ENCODE measurements around the gene P2RX2. TPM values are rescaled to one million over a fixed set of nuclear protein-coding genes. Genes with fewer than 3 reads are reported as not detected.

P2RX2 gene
- total and polyA plus RNA-seq, 2 of the 4 experiments (the other 2 are of a cell fraction), result not detected

DNA sequence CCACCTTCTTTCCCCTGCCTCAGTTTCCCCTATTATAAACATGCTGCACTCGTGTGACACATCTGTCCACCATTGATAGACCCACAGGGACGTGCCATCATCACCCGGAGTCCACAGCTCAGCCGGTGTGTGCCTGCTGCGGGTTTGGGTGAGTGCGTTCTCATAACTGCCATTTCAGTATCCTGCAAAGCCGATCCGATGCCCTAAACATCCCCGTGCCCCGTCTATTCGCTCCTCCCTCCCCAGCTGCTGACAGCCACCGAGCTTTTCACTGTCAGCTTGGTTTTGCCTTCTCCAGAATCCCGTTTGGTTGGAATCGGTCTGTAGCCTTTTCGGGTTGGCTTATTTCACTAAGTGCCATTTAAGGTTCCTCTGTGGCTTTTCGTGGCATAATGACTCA, 12.1 kb upstream of the P2RX2 start:
- no peak overlapping the region for H3K23ac ChIP-seq (ENCODE audit: low read depth, low read length)
- no peak overlapping the region for H2AFZ ChIP-seq (replicated peaks; ENCODE audit: low read length, poor library complexity)
- no peak overlapping the region for H2BK5ac ChIP-seq (ENCODE audit: low read depth, low read length, poor library complexity, severe bottlenecking)
- H3K9me3 ChIP-seq (ENCODE audit: control insufficient read depth, insufficient read depth, low read length), result peaks cover under 1% of the 10 kb centered on the region; the same call in 1 of the 2 replicates
- ChIA-PET POLR2A (ENCODE audit: unreplicated experiment) (no interaction called here), CTCF (no interaction called here)
- DNase-seq (no peak), ATAC-seq (ENCODE audit: low read depth) (no peak)
- H3K4ac ChIP-seq (ENCODE audit: low read depth, low read length), result no peak overlapping the region
- H2BK15ac ChIP-seq (ENCODE audit: low read depth, low read length), result no peak overlapping the region
- WGBS, 2 experiments (ENCODE audit: extremely low coverage in 2 of 2, insufficient read length in 1 of 2), result 62% methylated on average over 9 of the region's 16 CpGs; no CpG with 5 or more reads in 1 of the 2 experiments
- intact Hi-C loops (cut with micrococcal nuclease), result no loop called here
- H3K4me3 ChIP-seq (ENCODE audit: insufficient read depth, low read depth, low read length), result no peak overlapping the region
- no peak overlapping the region for H4K5ac ChIP-seq (ENCODE audit: low read depth, low read length)
- H3K56ac ChIP-seq (ENCODE audit: extremely low read depth, insufficient read depth, low read length), result no peak overlapping the region
- no peak overlapping the region for H2AK9ac ChIP-seq (replicated peaks; ENCODE audit: low read depth, low read length, poor library complexity)
- no peak overlapping the region for H2AK5ac ChIP-seq (ENCODE audit: low read depth, low read length)
- dilution Hi-C loops (cut with HindIII; ENCODE audit: low sequenced_read_pairs, unreplicated experiment), result no loop called here
- peaks cover 4% of the 10 kb centered on the region; the same call in 1 of the 2 replicates for H3K4me1 ChIP-seq (ENCODE audit: control insufficient read depth, insufficient read depth, low read length)
- no peaks in the 10 kb centered on the region for H3K36me3 ChIP-seq (ENCODE audit: control insufficient read depth, insufficient read depth, low read length)
- H4K91ac ChIP-seq (ENCODE audit: insufficient read depth, low read depth, low read length), result no peak overlapping the region
- no peak overlapping the region for H3K14ac ChIP-seq (replicated peaks; ENCODE audit: low read depth, low read length)
- no peaks in the 10 kb centered on the region for H3K9me1 ChIP-seq (ENCODE audit: insufficient read depth, low read length)
- H4K8ac ChIP-seq (ENCODE audit: low read depth in 2 of 2, low read length in 2 of 2), result no peak overlapping the region
- in situ Hi-C loops (cut with MboI; ENCODE audit: low sequenced_read_pairs), result no loop called here
- H3K9ac ChIP-seq (ENCODE audit: low read depth, low read length), result no peak overlapping the region
- no peak overlapping the region for H2BK120ac ChIP-seq (ENCODE audit: low read depth, low read length)
- H4K20me1 ChIP-seq (ENCODE audit: insufficient read depth, low read length), result no peaks in the 10 kb centered on the region
- no peak overlapping the region for H2BK20ac ChIP-seq (ENCODE audit: low read depth, low read length)
- no peaks in the 10 kb centered on the region for H3K79me1 ChIP-seq (ENCODE audit: low read depth in 1 of 2, low read length in 2 of 2)
- no peak overlapping the region for H3K18ac ChIP-seq (ENCODE audit: low read depth, low read length)
- no peak for TF ChIP-seq MXI1 (IDR thresholded peaks at IDR 0.05; ENCODE audit: borderline replicate concordance, low read depth, low read length)
- TF ChIP-seq USF2 (IDR thresholded peaks at IDR 0.05; ENCODE audit: low read depth, low read length), result no peak
- TF ChIP-seq NFE2L2 (IDR thresholded peaks at IDR 0.05; ENCODE audit: low read depth, low read length), result no peak
- TF ChIP-seq RFX5 (IDR thresholded peaks at IDR 0.05; ENCODE audit: low read depth, low read length), result no peak
- TF ChIP-seq CTCF (conservative IDR thresholded peaks at IDR 0.05; ENCODE audit: low read depth, low read length), result no peak
- TF ChIP-seq SMC3 (IDR thresholded peaks at IDR 0.05; ENCODE audit: low read depth, low read length), result no peak
- no peak for TF ChIP-seq CEBPB (IDR thresholded peaks at IDR 0.05; ENCODE audit: low read depth, low read length)
- no peak for TF ChIP-seq BHLHE40 (IDR thresholded peaks at IDR 0.05; ENCODE audit: low read depth, low read length)
- TF ChIP-seq RCOR1 (IDR thresholded peaks at IDR 0.05; ENCODE audit: insufficient replicate concordance, low read length), result no peak
- no peak for TF ChIP-seq MAZ (IDR thresholded peaks at IDR 0.05; ENCODE audit: borderline replicate concordance, low read depth, low read length)
- TF ChIP-seq, protein P1, sequence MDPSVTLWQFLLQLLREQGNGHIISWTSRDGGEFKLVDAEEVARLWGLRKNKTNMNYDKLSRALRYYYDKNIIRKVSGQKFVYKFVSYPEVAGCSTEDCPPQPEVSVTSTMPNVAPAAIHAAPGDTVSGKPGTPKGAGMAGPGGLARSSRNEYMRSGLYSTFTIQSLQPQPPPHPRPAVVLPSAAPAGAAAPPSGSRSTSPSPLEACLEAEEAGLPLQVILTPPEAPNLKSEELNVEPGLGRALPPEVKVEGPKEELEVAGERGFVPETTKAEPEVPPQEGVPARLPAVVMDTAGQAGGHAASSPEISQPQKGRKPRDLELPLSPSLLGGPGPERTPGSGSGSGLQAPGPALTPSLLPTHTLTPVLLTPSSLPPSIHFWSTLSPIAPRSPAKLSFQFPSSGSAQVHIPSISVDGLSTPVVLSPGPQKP (IDR thresholded peaks at IDR 0.05; ENCODE audit: borderline replicate concordance, low read depth, low read length), result no peak
- TF ChIP-seq RAD21 (IDR thresholded peaks at IDR 0.05; ENCODE audit: low read length), result no peak
- no peak for TF ChIP-seq CHD1 (IDR thresholded peaks at IDR 0.05; ENCODE audit: low read depth, low read length)
- no peak for TF ChIP-seq MAFK (IDR thresholded peaks at IDR 0.05; ENCODE audit: low read depth, low read length)
- TF ChIP-seq POLR2A (IDR thresholded peaks at IDR 0.05; ENCODE audit: low read depth, low read length), result no peak
- no peak for TF ChIP-seq FOS (IDR thresholded peaks at IDR 0.05; ENCODE audit: low read depth, low read length)
- BruUV-seq (replicated peaks), result no TSS peak
- peaks cover 31% of the 10 kb centered on the region for H3K27me3 ChIP-seq (ENCODE audit: control insufficient read depth, insufficient read depth, low read length)
- no peak overlapping the region for H3K4me2 ChIP-seq (ENCODE audit: low read depth, low read length)
- no peak overlapping the region for H3K27ac ChIP-seq (ENCODE audit: insufficient read depth, low read length)

Measured in IMR-90 (cell line).